OCI-LY1 (cell line): ENCODE measurements around the gene ARL3.

ENCODE experiments used
- H2AFZ ChIP-seq: fragments of 200-600 bp; sonication (generic), shearing (Covaris generic); 2 replicates; pipeline ENCODE4 v1.6.0; 2014; ENCODE audit warnings: antibody characterized with exemption, mild to moderate bottlenecking, low read length
- H3F3A ChIP-seq: fragments of 200-600 bp; sonication (generic), shearing (Covaris generic); 2 replicates; pipeline ENCODE4 v1.6.0; 2014; ENCODE audit warnings: mild to moderate bottlenecking, antibody characterized with exemption, low read length, moderate library complexity; ENCODE audit not compliant: insufficient read depth
- H3K27ac ChIP-seq: fragments of 200-600 bp; sonication (generic); 2 replicates; pipeline ENCODE4 v1.5.1; 2014; ENCODE audit warnings: low read length, mixed run types, mild to moderate bottlenecking, low read depth; ENCODE audit not compliant: poor library complexity, severe bottlenecking
- H3K27me3 ChIP-seq: fragments of 200-600 bp; sonication (generic); 2 replicates; pipeline ENCODE4 v1.6.0; 2014; ENCODE audit warnings: antibody characterized with exemption, mild to moderate bottlenecking, low read length, moderate library complexity; ENCODE audit not compliant: insufficient read depth
- H3K36me3 ChIP-seq: fragments of 200-600 bp; sonication (generic); 2 replicates; pipeline ENCODE4 v1.6.1; 2014; ENCODE audit warnings: mild to moderate bottlenecking, antibody characterized with exemption, low read length, moderate library complexity, mixed read lengths; ENCODE audit not compliant: insufficient read depth
- H3K4me1 ChIP-seq: fragments of 200-600 bp; sonication (generic); 2 replicates; pipeline ENCODE4 v1.5.1; 2014; ENCODE audit warnings: mild to moderate bottlenecking, low read length, moderate library complexity; ENCODE audit not compliant: insufficient read depth, severe bottlenecking
- H3K4me2 ChIP-seq: fragments of 200-600 bp; sonication (generic), shearing (Covaris generic); 2 replicates; pipeline ENCODE4 v1.6.1; 2014; ENCODE audit warnings: low read length
- H3K4me3 ChIP-seq: fragments of 200-600 bp; sonication (generic); 2 replicates; pipeline ENCODE4 v1.5.1; 2014; ENCODE audit warnings: low read length, low read depth, mild to moderate bottlenecking, mixed read lengths; ENCODE audit not compliant: poor library complexity, severe bottlenecking
- H3K79me2 ChIP-seq: fragments of 200-600 bp; shearing (Covaris generic); 2 replicates; pipeline ENCODE4 v1.6.1; 2016; ENCODE audit warnings: mixed run types, low read length, mixed read lengths; ENCODE audit not compliant: insufficient read depth
- H3K9ac ChIP-seq: fragments of 200-600 bp; sonication (generic), shearing (Covaris generic); 2 replicates; pipeline ENCODE4 v1.6.1; 2014; ENCODE audit warnings: mild to moderate bottlenecking, low read length, mixed read lengths
- H3K9me2 ChIP-seq: fragments of 200-600 bp; sonication (generic), shearing (Covaris generic); 2 replicates; pipeline ENCODE4 v1.6.1; 2014; ENCODE audit warnings: low read depth, mild to moderate bottlenecking, low read length, mixed read lengths
- H3K9me3 ChIP-seq: fragments of 200-600 bp; shearing (Covaris generic); 2 replicates; pipeline ENCODE4 v1.6.1; 2014; ENCODE audit warnings: low read length, mixed read lengths
- H4K20me1 ChIP-seq: fragments of 200-600 bp; sonication (generic), shearing (Covaris generic); 2 replicates; pipeline ENCODE4 v1.6.0; 2016; ENCODE audit warnings: mild to moderate bottlenecking, low read length; ENCODE audit not compliant: insufficient read depth
- EZH2 ChIP-seq: fragments of 200-600 bp; sonication (generic), shearing (Covaris generic); IDR thresholded peaks from 2 replicates; pipeline ENCODE4 v1.8.0; 2017; ENCODE audit warnings: borderline replicate concordance, mixed run types, mild to moderate bottlenecking, antibody characterized with exemption, low read length, moderate library complexity, mixed read lengths
- TF ChIP-seq, protein P1 (sequence below): fragments of 200-600 bp; sonication (generic), shearing (Covaris generic); IDR thresholded peaks from 2 replicates; pipeline ENCODE4 v1.5.1; 2017; ENCODE audit warnings: mild to moderate bottlenecking, antibody characterized with exemption, low read length, moderate library complexity, mixed read lengths

Gene ARL3

DNA sequence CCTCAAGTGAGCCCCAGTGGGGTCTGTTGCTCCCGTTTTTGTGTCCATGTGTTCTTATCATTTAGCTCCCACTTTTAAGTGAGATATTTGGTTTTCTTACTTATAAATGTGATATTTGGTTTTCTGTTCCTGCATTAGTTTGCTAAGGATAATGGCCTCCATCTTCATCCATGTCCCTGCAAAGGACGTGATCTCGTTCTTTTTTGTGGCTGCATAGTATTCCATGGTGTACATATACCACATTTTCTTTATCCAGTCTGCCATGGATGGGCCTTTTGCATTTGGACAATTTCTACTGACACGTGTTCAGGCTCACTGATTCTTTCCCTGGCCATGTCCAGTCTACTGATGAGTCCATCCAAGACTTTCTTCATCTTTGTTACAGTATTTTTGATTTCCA, 9.8 kb upstream of the ARL3 start:
- Histone ChIP-seq H3K27ac (no peak overlapping the region), H3F3A (no peaks in the 10 kb centered on the region), H3K9ac (no peak overlapping the region), H3K27me3 (no peaks in the 10 kb centered on the region), H4K20me1 (no peaks in the 10 kb centered on the region), H3K79me2 (no peaks in the 10 kb centered on the region), H3K36me3 (peaks cover 32% of the 10 kb centered on the region), H3K4me3 (no peak overlapping the region), H3K4me1 (no peaks in the 10 kb centered on the region), H2AFZ (no peak overlapping the region), H3K4me2 (no peak overlapping the region), H3K9me2 (no peaks in the 10 kb centered on the region), H3K9me3 (no peaks in the 10 kb centered on the region)
- TF ChIP-seq, protein P1, sequence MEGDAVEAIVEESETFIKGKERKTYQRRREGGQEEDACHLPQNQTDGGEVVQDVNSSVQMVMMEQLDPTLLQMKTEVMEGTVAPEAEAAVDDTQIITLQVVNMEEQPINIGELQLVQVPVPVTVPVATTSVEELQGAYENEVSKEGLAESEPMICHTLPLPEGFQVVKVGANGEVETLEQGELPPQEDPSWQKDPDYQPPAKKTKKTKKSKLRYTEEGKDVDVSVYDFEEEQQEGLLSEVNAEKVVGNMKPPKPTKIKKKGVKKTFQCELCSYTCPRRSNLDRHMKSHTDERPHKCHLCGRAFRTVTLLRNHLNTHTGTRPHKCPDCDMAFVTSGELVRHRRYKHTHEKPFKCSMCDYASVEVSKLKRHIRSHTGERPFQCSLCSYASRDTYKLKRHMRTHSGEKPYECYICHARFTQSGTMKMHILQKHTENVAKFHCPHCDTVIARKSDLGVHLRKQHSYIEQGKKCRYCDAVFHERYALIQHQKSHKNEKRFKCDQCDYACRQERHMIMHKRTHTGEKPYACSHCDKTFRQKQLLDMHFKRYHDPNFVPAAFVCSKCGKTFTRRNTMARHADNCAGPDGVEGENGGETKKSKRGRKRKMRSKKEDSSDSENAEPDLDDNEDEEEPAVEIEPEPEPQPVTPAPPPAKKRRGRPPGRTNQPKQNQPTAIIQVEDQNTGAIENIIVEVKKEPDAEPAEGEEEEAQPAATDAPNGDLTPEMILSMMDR, result no peak
- no peak for TF ChIP-seq EZH2

DNA sequence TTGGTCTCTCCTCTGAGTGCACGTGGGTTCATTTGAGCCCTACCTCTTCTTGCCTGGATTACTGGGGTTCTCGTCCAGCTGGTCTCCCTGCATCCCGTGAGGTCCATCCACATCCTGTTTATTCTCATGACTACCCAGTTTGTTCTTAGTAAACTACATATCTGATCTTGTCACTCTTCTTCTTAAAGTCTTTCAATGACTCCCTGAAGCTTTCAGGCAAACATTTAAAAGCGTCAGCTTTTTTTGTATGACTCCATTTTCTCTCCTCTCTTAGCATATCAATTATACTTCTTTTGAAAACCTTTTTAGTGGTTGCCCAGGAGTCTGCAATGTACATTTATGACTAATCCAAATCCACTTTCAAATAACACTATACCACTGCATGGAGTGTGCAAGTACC, 7.8 kb upstream of the ARL3 start:
- peaks cover 13% of the 10 kb centered on the region for H3K4me1 ChIP-seq
- H3K27me3 ChIP-seq, result no peaks in the 10 kb centered on the region
- no peaks in the 10 kb centered on the region for H3F3A ChIP-seq
- H2AFZ ChIP-seq, result no peak overlapping the region
- no peak for TF ChIP-seq EZH2
- TF ChIP-seq, protein P1, result no peak
- no peaks in the 10 kb centered on the region for H3K9me3 ChIP-seq
- H3K4me3 ChIP-seq, result no peak overlapping the region
- no peak overlapping the region for H3K9ac ChIP-seq
- no peaks in the 10 kb centered on the region; the same call in 1 of the 2 replicates for H3K79me2 ChIP-seq
- H3K9me2 ChIP-seq, result no peaks in the 10 kb centered on the region
- H3K36me3 ChIP-seq, result peaks cover 30% of the 10 kb centered on the region
- H4K20me1 ChIP-seq, result no peaks in the 10 kb centered on the region
- H3K4me2 ChIP-seq, result no peak overlapping the region
- no peak overlapping the region for H3K27ac ChIP-seq

GRCh38 chr10:102720775-102721301, 6.6 kb upstream of the ARL3 start:
- Histone ChIP-seq H3K36me3 (peaks cover 30% of the 10 kb centered on the region), H3K9ac (no peak overlapping the region), H3K27me3 (no peaks in the 10 kb centered on the region), H3K4me2 (no peak overlapping the region), H4K20me1 (no peaks in the 10 kb centered on the region), H3K4me1 (peaks cover 24% of the 10 kb centered on the region), H3K4me3 (no peak overlapping the region), H2AFZ (no peak overlapping the region), H3K9me2 (no peaks in the 10 kb centered on the region), H3K79me2 (peaks cover 4% of the 10 kb centered on the region; the same call in 1 of the 2 replicates), H3K27ac (no peak overlapping the region), H3K9me3 (no peaks in the 10 kb centered on the region), H3F3A (no peaks in the 10 kb centered on the region)
- TF ChIP-seq, protein P1, result no peak
- no peak for TF ChIP-seq EZH2
